Activated naive CD4-positive, alpha-beta T cell treated with anti-CD3 and anti-CD28 coated beads, Interleukin-2, amount 50 U/mL, for 16 hours (primary cell): ENCODE data around the gene LGALS12.
"Not testable (repeated sequence)": the region's sequence is repeated elsewhere in the genome, so short reads cannot be mapped to it uniquely, and the experiment has no call there.

Experiments used
- DNase-seq: peaks from one replicate; pipeline ENCODE4 v3.0.0-alpha.2; 2020

LGALS12 gene

GRCh38 chr11:63534895-63535461 is 29.1 kb downstream of the LGALS12 start:
- DNase-seq = no peak

- DNase-seq = no peak
These were observed 29.9 kb downstream of the LGALS12 start for GRCh38 chr11:63535734-63536133.

GRCh38 chr11:63536669-63537292 is 30.9 kb downstream of the LGALS12 start, which contains the start of gene PLAAT4:
PLAAT4 (plus strand) TSS chr11:63536808; CDS start chr11:63536869, 61 bp downstream.
- no peak for DNase-seq

DNA sequence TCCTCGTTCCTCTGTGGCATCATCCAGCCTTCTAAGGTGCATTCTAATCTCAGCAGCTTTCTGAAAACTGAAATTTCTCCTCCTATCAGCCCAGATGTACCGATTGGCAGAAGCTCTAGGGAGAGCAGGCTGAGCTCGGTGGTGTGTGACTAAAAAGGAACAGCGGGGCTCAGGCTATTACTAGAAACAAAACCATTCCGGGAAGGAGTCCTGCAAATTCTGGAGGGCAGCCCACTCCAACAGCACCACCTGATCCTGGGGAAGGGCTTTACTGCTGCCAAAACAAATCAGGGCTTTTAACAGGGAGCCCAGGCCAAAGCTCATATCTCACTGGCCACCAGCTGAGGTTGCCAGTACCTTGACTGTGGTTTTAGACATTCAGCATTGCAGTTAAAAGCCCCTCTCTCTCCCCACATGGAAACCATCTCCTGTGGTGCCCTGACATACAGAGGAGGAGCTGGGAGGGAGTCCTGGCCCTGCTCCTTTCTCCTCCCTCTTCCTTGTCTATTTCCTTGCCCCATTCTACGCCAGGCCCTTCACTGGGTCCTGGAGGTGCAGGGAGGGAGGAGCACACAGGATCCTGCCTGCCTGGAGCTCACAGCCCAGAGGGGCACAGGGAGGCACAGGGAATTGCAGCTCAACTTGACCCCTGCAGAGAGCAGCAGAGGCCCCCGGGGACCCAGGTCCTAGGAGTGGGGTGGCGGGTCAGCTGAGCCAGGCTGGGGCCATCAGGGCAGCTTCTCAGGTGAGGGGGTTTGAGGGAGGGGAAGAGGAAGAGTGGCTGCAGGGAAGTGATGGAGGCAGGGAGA is 31.6 kb downstream of the LGALS12 start:
- no peak for DNase-seq

- not testable (repeated sequence) for DNase-seq
These were observed 36.6 kb downstream of the LGALS12 start for GRCh38 chr11:63542506-63542905.

- no peak for DNase-seq
These were observed 37.8 kb downstream of the LGALS12 start for GRCh38 chr11:63543711-63544110.

DNA sequence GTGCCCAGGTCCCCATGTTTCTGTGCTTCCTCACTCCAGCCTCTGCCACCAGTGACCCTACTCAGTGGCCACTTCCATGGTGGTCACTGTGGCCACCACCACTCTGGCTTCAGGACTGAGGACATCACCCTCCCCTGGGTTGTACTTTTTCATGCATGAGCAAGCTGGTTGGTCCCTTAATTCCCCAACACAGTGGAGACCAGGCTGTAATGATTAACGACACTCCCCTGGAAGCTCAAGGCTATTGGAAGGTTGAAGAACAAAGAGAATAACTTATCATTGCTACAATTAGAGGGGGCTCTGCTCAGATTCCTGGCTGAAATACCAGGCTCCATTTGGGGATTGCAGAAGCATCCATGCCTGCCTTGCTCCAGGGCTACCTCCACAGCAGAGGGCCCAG is 41.2 kb downstream of the LGALS12 start:
- no peak for DNase-seq

GRCh38 chr11:63548178-63548577 is 42.3 kb downstream of the LGALS12 start:
- no peak for DNase-seq

DNA sequence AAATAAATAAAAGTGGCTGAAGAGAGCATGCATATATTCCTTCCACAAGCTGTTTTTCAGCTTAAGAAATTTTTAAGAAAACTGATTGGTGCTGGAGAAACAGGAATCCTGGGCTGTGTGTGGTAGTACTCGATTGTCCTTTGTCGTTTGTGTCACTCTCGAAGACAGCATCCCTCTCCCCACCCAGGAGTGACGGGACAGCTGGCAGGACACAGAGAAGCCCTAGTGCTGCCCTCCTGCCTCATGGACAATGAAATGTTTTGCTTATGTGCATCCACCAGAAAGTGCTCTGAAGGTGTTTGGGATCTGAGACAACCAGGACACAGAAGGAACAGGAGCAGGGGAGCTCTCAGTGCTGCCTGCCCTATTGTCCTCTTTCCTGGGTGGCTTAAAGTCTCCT is 43.5 kb downstream of the LGALS12 start:
- DNase-seq = no peak

DNA sequence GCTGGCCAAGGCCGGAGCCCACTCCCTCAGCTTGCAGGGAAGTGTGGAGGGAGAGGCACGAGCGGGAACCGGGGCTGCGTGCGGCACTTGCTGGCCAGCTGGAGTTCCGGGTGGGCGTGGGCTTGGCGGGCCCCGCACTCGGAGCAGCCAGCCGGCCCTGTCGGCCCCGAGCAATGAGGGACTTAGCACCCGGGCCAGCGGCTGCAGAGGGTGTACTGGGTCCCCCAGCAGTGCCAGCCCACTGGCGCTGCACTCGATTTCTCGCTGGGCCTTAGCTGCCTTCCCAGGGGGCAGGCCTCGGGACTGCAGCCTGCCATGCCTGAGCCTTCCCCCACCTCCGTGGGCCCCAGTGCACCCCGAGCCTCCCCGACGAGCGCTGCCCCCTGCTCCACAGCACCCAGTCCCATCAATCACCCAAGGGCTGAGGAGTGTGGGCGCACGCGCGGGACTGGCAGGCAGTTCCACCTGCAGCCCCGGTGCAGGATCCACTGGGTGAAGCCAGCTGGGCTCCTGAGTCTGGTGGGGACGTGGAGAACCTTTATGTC is 44.3 kb downstream of the LGALS12 start:
- DNase-seq = not testable (repeated sequence)

GRCh38 chr11:63551091-63551888 is 45.4 kb downstream of the LGALS12 start:
- DNase-seq = no peak

DNA sequence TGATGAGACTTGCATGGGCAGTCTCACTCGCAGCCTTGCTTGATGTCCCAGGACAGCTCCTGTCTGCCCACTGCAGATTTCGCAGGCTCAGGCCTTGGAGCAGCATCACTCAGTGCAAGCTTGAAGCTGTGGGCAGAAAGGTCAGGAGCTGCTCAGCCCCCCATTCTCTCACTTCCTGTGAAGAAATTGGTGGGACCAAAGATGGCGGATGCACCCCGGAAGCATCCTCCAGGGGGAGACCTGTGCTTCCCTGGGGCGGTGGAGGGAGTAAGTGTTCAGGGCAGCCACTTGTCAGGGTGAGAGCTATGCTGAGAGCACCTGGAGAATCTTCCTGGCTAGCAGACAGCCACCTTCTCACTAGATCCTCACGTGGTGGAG is 46.0 kb downstream of the LGALS12 start:
- DNase-seq = no peak

- DNase-seq = no peak
These were observed 47.0 kb downstream of the LGALS12 start for GRCh38 chr11:63552921-63553320.

- peak; percentile 45 for DNase-seq
These were observed 47.9 kb downstream of the LGALS12 start for GRCh38 chr11:63553759-63554158.

DNA sequence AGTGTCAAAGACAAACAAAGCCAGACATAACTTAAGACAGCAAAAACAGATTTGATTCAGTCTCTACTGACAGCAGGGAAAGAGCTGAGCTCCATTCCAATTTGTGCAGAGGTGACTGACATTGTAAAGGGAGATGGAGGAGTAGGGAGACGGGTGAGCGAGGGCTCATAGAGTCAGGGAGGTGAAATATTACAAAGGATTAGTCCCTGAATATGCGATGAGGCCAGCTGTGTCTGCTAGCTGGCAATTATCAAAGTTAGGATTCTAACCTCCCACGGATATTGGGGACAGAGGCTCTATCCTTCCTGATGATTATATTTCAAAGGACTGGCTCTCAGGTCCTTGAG is 49.0 kb downstream of the LGALS12 start:
- no peak for DNase-seq

DNA sequence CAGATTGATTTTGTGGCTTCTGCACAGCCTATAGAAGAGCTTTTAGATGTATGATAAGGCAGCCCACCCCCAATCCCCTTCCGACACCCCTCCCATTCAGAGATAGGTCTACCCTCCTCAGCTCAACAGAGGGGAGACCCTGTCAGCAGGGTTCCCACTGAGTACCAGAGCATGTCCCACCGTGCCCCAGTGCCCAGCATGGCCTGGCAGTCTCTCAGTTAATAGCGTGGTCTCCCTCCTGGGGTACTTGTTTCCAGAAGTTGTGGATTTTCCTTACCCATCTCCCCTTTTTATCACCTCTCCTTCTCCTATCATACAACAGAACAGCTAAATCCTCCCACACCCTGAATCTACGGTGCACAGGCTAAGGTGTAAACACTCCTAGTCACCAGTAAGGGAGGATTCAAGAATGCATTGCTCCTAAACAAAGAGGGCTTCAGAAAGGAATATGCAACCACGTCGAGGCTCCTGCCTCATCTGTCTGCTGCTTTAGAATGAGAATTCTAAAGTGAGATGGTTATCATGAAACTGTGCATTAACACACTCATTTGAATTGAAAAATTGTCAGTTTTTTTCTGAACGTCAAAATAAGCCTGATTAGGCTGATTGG is 50.6 kb downstream of the LGALS12 start:
- DNase-seq = no peak

DNA sequence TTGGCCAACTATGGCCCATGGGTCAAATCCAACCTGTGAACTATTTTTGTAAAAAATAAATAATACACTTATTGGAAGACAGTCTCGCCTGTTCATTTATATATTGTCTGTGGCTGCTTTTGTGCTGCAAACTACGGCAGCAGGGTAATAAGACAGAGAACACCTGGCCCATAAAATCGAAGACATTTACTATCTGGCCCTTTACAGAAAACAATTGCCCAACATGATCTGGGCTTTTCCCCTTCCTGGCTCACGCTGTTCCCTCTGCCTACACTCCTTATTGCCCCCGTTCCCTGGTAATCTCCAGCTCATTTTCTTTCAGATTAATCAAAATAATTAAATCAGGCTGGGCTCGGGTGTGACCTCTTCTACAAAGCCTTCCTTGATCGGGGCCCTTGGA is 51.7 kb downstream of the LGALS12 start:
- no peak for DNase-seq

- no peak for DNase-seq
These were observed 52.7 kb downstream of the LGALS12 start for GRCh38 chr11:63558459-63559157.

DNA sequence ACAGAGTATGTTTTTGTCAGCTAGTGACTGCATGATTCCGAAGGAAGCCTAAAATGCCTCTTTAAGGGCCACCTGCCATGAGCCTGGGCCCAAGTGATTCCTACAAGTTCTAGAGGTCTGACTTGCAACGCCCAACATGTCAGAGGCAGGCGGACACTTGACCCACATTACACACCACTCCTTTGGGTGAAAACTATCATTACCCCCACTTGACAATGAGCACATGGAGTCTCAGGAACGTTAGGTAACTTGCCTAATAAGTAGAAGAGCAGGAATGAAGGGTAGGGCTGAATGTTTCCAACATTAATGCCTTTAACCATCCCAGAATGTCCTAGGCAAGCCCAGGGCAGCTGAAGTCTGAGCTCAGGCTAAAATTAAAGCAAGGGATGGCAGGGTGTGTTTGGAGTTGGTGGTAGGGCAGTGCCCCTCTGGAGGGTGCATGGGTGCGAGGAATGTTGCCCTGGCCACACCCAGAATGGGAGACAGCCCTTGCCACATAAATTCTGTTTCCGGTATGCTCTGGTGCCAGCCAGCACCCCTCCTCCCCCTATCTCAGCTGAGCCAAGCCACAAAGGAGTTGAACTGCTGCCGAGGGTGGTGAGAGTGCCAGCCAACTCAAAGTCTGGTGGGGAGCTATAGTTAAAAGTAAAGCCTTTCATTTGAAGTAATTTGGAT is 54.8 kb downstream of the LGALS12 start:
- no peak for DNase-seq

DNA sequence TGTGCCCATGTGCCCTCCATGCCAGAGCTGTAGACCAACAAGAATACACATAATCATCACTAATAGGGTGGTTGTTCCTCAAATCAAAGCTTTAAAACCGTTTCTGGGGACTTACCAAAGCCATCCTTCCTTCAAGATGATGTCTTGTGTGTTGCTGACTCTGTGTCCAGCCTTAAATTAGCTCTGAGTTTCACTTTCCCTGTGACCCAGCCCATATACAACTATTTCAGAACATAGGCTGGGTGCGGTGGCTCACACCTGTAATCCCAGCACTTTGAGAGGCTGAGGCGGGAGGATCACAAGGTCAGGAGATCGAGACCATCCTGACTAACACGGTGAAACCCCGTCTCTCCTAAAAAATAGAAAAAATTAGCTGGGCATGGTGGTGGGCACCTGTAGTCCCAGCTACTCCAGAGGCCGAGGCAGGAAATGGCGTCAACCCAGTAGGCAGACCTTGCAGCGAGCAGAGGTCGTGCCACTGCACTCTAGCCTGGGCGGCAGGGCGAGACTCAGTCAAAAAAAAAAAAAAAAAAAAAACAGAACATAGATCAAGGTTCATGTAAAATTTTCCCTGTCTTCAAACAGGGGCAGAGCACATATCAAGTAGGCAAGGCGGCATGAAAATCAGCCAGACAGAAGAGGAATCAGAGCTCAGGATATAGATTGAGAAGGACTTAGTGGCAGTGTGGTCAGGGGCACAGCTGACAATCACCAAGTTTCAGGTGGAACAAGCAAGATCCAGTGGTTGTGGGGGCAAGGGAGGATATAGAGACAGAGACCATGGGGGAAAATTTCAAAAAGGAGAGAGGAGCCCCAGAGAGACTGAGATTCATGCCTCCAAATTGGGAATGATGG is 57.5 kb downstream of the LGALS12 start, which contains the start of gene PLAAT2:
PLAAT2 (minus strand) TSS at position 179 of the 855 bp plus-strand sequence; CDS start at position 124, 55 bp downstream.
- no peak for DNase-seq
